ENCODE measurements around the gene IFT88.

- TF ChIP-seq CTCF (IDR thresholded peaks at IDR 0.05; ENCODE audit: low read depth, low read length, missing input control) (no peak), TAF1 (conservative IDR thresholded peaks at IDR 0.05) (no peak), YY1 (IDR thresholded peaks at IDR 0.05) (no peak), REST (IDR thresholded peaks at IDR 0.05) (no peak), RAD21 (IDR thresholded peaks at IDR 0.05) (no peak), ATF3 (IDR thresholded peaks at IDR 0.05) (no peak), NR2F2 (IDR thresholded peaks at IDR 0.05) (no peak)
- TF ChIP-seq, protein P1, sequence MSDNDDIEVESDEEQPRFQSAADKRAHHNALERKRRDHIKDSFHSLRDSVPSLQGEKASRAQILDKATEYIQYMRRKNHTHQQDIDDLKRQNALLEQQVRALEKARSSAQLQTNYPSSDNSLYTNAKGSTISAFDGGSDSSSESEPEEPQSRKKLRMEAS (IDR thresholded peaks at IDR 0.05) = no peak
- TF ChIP-seq, protein P2, sequence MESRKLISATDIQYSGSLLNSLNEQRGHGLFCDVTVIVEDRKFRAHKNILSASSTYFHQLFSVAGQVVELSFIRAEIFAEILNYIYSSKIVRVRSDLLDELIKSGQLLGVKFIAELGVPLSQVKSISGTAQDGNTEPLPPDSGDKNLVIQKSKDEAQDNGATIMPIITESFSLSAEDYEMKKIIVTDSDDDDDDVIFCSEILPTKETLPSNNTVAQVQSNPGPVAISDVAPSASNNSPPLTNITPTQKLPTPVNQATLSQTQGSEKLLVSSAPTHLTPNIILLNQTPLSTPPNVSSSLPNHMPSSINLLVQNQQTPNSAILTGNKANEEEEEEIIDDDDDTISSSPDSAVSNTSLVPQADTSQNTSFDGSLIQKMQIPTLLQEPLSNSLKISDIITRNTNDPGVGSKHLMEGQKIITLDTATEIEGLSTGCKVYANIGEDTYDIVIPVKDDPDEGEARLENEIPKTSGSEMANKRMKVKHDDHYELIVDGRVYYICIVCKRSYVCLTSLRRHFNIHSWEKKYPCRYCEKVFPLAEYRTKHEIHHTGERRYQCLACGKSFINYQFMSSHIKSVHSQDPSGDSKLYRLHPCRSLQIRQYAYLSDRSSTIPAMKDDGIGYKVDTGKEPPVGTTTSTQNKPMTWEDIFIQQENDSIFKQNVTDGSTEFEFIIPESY (IDR thresholded peaks at IDR 0.05) = no peak
These were observed 161.8 kb downstream of the IFT88 start for GRCh38 chr13:20728579-20729311.

Measured in liver (tissue), 3 donors.